Measurements from ENCODE around the gene EDIL3.

- no peak for TF ChIP-seq POLR2AphosphoS5 (IDR thresholded peaks at IDR 0.05; ENCODE audit: borderline replicate concordance, low read depth, low read length)
- no peak for TF ChIP-seq EZH2 (IDR thresholded peaks at IDR 0.05)
Measured at GRCh38 chr5:84290161-84290560, 94.5 kb downstream of the EDIL3 start.
